ENCODE results near the gene BMP2.

DNA sequence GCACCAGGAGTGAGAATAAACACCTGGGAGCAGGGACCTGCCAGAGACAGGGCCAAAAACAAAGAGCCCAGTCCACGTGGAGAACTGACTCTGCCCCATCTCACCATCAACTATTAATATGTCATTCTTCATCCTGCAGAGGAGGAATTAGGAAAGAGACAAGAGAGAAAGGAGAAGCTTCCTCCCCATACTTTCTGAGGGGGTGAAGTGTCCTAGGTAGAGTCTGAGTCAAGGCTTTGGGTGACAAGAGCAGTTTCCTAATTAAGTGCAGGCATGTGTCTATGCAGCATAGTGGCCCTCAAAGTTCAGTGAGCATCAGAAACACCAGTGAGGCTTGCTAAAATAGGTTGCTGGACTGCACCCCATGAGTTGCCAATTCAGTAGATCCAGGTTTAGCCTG lies 40.7 kb upstream of the BMP2 start:
- no peak for TF ChIP-seq CEBPB (IDR thresholded peaks at IDR 0.05)
- no peak for TF ChIP-seq EP300 (IDR thresholded peaks at IDR 0.05; ENCODE audit: borderline replicate concordance)
- TF ChIP-seq, protein P1, sequence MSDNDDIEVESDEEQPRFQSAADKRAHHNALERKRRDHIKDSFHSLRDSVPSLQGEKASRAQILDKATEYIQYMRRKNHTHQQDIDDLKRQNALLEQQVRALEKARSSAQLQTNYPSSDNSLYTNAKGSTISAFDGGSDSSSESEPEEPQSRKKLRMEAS (IDR thresholded peaks at IDR 0.05), result no peak
- no peak for TF ChIP-seq RAD21 (IDR thresholded peaks at IDR 0.05; ENCODE audit: low read depth)
- no peak for TF ChIP-seq FOXM1 (IDR thresholded peaks at IDR 0.05; ENCODE audit: borderline replicate concordance, low read depth)
- TF ChIP-seq, protein P2, sequence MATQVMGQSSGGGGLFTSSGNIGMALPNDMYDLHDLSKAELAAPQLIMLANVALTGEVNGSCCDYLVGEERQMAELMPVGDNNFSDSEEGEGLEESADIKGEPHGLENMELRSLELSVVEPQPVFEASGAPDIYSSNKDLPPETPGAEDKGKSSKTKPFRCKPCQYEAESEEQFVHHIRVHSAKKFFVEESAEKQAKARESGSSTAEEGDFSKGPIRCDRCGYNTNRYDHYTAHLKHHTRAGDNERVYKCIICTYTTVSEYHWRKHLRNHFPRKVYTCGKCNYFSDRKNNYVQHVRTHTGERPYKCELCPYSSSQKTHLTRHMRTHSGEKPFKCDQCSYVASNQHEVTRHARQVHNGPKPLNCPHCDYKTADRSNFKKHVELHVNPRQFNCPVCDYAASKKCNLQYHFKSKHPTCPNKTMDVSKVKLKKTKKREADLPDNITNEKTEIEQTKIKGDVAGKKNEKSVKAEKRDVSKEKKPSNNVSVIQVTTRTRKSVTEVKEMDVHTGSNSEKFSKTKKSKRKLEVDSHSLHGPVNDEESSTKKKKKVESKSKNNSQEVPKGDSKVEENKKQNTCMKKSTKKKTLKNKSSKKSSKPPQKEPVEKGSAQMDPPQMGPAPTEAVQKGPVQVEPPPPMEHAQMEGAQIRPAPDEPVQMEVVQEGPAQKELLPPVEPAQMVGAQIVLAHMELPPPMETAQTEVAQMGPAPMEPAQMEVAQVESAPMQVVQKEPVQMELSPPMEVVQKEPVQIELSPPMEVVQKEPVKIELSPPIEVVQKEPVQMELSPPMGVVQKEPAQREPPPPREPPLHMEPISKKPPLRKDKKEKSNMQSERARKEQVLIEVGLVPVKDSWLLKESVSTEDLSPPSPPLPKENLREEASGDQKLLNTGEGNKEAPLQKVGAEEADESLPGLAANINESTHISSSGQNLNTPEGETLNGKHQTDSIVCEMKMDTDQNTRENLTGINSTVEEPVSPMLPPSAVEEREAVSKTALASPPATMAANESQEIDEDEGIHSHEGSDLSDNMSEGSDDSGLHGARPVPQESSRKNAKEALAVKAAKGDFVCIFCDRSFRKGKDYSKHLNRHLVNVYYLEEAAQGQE (IDR thresholded peaks at IDR 0.05; ENCODE audit: low read depth), result no peak
- no peak for TF ChIP-seq EGR1 (IDR thresholded peaks at IDR 0.05)
- no peak for TF ChIP-seq TEAD4 (IDR thresholded peaks at IDR 0.05)
- TF ChIP-seq, protein P3, sequence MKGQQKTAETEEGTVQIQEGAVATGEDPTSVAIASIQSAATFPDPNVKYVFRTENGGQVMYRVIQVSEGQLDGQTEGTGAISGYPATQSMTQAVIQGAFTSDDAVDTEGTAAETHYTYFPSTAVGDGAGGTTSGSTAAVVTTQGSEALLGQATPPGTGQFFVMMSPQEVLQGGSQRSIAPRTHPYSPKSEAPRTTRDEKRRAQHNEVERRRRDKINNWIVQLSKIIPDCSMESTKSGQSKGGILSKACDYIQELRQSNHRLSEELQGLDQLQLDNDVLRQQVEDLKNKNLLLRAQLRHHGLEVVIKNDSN (IDR thresholded peaks at IDR 0.05), result no peak
- no peak for TF ChIP-seq TCF12 (IDR thresholded peaks at IDR 0.05; ENCODE audit: low read depth)
- no peak for TF ChIP-seq TAF1 (IDR thresholded peaks at IDR 0.05; ENCODE audit: low read depth)
- no peak for TF ChIP-seq CREB1 (IDR thresholded peaks at IDR 0.05; ENCODE audit: low read depth)
